Measurements from ENCODE around the gene IGSF11.
"Not testable (repeated sequence)": the region's sequence is repeated elsewhere in the genome, so short reads cannot be mapped to it uniquely, and the experiment has no call there.

IGSF11 gene

GRCh38 chr3:118981494-118982134, 53.0 kb downstream of the IGSF11 start:
- Mint-ChIP-seq H3K4me3 (no peak overlapping the region), H3K27ac (no peak overlapping the region), H3K4me1 (ENCODE audit: low read depth in 2 of 2) (peaks cover 0 to 4% of the 10 kb centered on the region in 2 donors), H3K27me3 (peaks cover 19 to 29% of the 10 kb centered on the region in 2 donors), H3K36me3 (ENCODE audit: insufficient read depth) (peaks cover 3% of the 10 kb centered on the region), H3K9me3 (no peaks in the 10 kb centered on the region)
- no peak for ATAC-seq (replicated peaks)
- no peak for DNase-seq

GRCh38 chr3:118980832-118981231, 53.8 kb downstream of the IGSF11 start:
- peaks cover 3% of the 10 kb centered on the region for H3K36me3 Mint-ChIP-seq (ENCODE audit: insufficient read depth)
- H3K27ac Mint-ChIP-seq: no peak overlapping the region
- ATAC-seq (replicated peaks): no peak
- H3K4me3 Mint-ChIP-seq: no peak overlapping the region
- no peaks in the 10 kb centered on the region for H3K9me3 Mint-ChIP-seq
- DNase-seq: no peak
- H3K4me1 Mint-ChIP-seq (ENCODE audit: low read depth in 2 of 2): peaks cover 0 to 4% of the 10 kb centered on the region in 2 donors
- peaks cover 19 to 24% of the 10 kb centered on the region in 2 donors for H3K27me3 Mint-ChIP-seq

- ATAC-seq (replicated peaks) (no peak), DNase-seq (no peak)
- Mint-ChIP-seq H3K4me1 (ENCODE audit: low read depth in 2 of 2) (peaks cover 0 to 4% of the 10 kb centered on the region in 2 donors), H3K36me3 (ENCODE audit: insufficient read depth) (peaks cover 3% of the 10 kb centered on the region), H3K27ac (no peak overlapping the region), H3K4me3 (no peak overlapping the region), H3K27me3 (peaks cover 14 to 19% of the 10 kb centered on the region in 2 donors), H3K9me3 (peaks cover 0 to 2% of the 10 kb centered on the region in 2 donors)
Measured at GRCh38 chr3:118978393-118978758, 56.3 kb downstream of the IGSF11 start.

- H3K36me3 Mint-ChIP-seq (ENCODE audit: insufficient read depth): peaks cover 5% of the 10 kb centered on the region
- H3K4me1 Mint-ChIP-seq (ENCODE audit: low read depth in 2 of 2): peaks cover 0 to 4% of the 10 kb centered on the region in 2 donors
- no peak for DNase-seq
- no peak overlapping the region for H3K27ac Mint-ChIP-seq
- no peak overlapping the region for H3K4me3 Mint-ChIP-seq
- H3K27me3 Mint-ChIP-seq: peaks cover 14 to 19% of the 10 kb centered on the region in 2 donors
- peaks cover 0 to 2% of the 10 kb centered on the region in 2 donors for H3K9me3 Mint-ChIP-seq
- no peak for ATAC-seq (replicated peaks)
Measured at GRCh38 chr3:118977671-118978392, 56.8 kb downstream of the IGSF11 start.

DNA sequence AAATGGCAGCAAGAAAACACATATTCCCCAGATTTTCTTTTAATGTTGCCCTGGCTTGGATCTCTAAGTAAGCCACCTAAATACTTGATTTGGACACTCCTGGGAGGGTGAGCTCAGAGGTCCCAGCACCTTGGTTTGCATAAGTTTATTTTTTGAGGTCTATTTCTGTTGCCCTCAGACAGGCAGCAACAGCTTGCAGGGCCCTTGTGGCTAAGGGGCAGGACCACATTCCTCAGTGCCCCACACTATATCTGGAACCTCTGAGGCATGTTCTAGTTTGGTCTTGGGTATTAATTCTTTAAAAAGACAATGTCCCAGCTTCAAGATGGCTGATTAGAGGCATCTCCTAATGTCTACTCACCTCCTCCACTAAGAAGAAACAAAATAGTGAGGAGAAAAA, 57.5 kb downstream of the IGSF11 start:
- ATAC-seq (replicated peaks) (no peak), DNase-seq (no peak)
- Mint-ChIP-seq H3K9me3 (peaks cover 0 to 2% of the 10 kb centered on the region in 2 donors), H3K4me3 (no peak overlapping the region), H3K27me3 (peaks cover 14 to 18% of the 10 kb centered on the region in 2 donors), H3K27ac (no peak overlapping the region), H3K36me3 (ENCODE audit: insufficient read depth) (peaks cover 6% of the 10 kb centered on the region), H3K4me1 (ENCODE audit: low read depth in 2 of 2) (peaks cover 0 to 4% of the 10 kb centered on the region in 2 donors)

- DNase-seq; H3K9me3 Mint-ChIP-seq; H3K36me3 Mint-ChIP-seq (ENCODE audit: insufficient read depth); H3K27me3 Mint-ChIP-seq; H3K4me1 Mint-ChIP-seq (ENCODE audit: low read depth in 2 of 2); H3K4me3 Mint-ChIP-seq; ATAC-seq (replicated peaks); H3K27ac Mint-ChIP-seq: not testable (repeated sequence)
Measured at GRCh38 chr3:118975476-118975875, 59.2 kb downstream of the IGSF11 start.

- DNase-seq: no peak
- H3K36me3 Mint-ChIP-seq (ENCODE audit: insufficient read depth): peaks cover 6% of the 10 kb centered on the region
- peaks cover 0 to 4% of the 10 kb centered on the region in 2 donors for H3K4me1 Mint-ChIP-seq (ENCODE audit: low read depth in 2 of 2)
- no peak overlapping the region for H3K27ac Mint-ChIP-seq
- ATAC-seq (replicated peaks): no peak
- H3K9me3 Mint-ChIP-seq: peaks cover 0 to 2% of the 10 kb centered on the region in 2 donors
- H3K4me3 Mint-ChIP-seq: no peak overlapping the region
- H3K27me3 Mint-ChIP-seq: peaks cover 14 to 17% of the 10 kb centered on the region in 2 donors
Measured at GRCh38 chr3:118974356-118975097, 60.1 kb downstream of the IGSF11 start.

DNA sequence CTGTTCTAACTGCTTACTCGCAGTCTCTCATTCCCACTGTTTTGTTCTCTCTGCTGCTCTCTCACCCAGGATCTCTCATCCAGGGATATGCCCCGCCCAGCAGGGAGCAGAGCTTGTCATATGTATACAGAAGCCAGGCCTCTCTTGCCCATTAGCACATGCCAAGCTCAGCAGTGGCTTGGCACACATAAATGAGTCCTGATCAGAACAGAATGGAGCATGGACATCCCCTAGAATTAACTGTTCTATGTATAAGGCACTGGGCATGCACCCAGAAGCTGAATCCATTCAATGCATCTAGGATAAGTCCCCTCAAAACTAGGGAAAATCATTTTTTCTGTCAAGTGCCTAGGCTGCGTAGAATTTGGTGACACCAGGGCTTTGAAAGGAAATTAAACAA, 61.6 kb downstream of the IGSF11 start:
- peaks cover 7 to 16% of the 10 kb centered on the region in 2 donors for H3K27me3 Mint-ChIP-seq
- H3K4me3 Mint-ChIP-seq: no peak overlapping the region
- H3K27ac Mint-ChIP-seq: no peak overlapping the region
- DNase-seq (no peak), ATAC-seq (replicated peaks) (no peak)
- peaks cover 0 to 2% of the 10 kb centered on the region in 2 donors for H3K9me3 Mint-ChIP-seq
- H3K36me3 Mint-ChIP-seq (ENCODE audit: insufficient read depth): peaks cover 3% of the 10 kb centered on the region
- no peaks in the 10 kb centered on the region for H3K4me1 Mint-ChIP-seq (ENCODE audit: low read depth in 2 of 2)

DNA sequence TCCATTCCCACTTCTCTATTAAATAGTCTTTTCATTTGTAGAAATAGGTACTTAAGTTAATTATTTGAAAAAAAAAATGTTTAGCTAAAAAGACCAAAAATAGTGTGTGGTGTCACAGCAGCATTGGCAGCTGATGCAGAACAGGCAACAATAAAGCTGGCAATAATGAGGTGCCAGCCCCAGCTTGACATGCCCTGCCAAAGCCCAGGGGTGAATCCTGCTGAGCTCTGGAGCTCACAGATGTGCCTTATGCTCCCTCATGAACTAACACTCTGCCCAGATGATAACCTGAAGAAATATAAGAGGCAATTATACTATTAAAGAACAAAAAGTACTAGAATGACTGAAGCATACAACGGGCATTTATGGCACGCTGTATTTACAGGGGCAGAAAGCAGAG, 63.8 kb downstream of the IGSF11 start:
- peaks cover 3% of the 10 kb centered on the region for H3K36me3 Mint-ChIP-seq (ENCODE audit: insufficient read depth)
- no peak overlapping the region for H3K4me3 Mint-ChIP-seq
- ATAC-seq (replicated peaks) (no peak), DNase-seq (no peak)
- no peak overlapping the region for H3K27ac Mint-ChIP-seq
- no peaks in the 10 kb centered on the region for H3K4me1 Mint-ChIP-seq (ENCODE audit: low read depth in 2 of 2)
- H3K27me3 Mint-ChIP-seq: peaks cover 11 to 14% of the 10 kb centered on the region in 2 donors
- peaks cover 0 to 2% of the 10 kb centered on the region in 2 donors for H3K9me3 Mint-ChIP-seq

GRCh38 chr3:118968640-118969039, 66.0 kb downstream of the IGSF11 start:
- no peak for ATAC-seq (replicated peaks)
- H3K27me3 Mint-ChIP-seq: peaks cover 14 to 17% of the 10 kb centered on the region in 2 donors
- no peak overlapping the region for H3K27ac Mint-ChIP-seq
- peaks cover 0 to 1% of the 10 kb centered on the region in 2 donors for H3K9me3 Mint-ChIP-seq
- peaks cover 3% of the 10 kb centered on the region for H3K36me3 Mint-ChIP-seq (ENCODE audit: insufficient read depth)
- H3K4me1 Mint-ChIP-seq (ENCODE audit: low read depth in 2 of 2): no peaks in the 10 kb centered on the region
- no peak overlapping the region for H3K4me3 Mint-ChIP-seq
- DNase-seq: no peak

- no peak for DNase-seq
- no peak overlapping the region for H3K27ac Mint-ChIP-seq
- peaks cover 14 to 17% of the 10 kb centered on the region in 2 donors for H3K27me3 Mint-ChIP-seq
- peaks cover 3% of the 10 kb centered on the region for H3K36me3 Mint-ChIP-seq (ENCODE audit: insufficient read depth)
- ATAC-seq (replicated peaks): no peak
- H3K9me3 Mint-ChIP-seq: no peaks in the 10 kb centered on the region
- no peak overlapping the region for H3K4me3 Mint-ChIP-seq
- H3K4me1 Mint-ChIP-seq (ENCODE audit: low read depth in 2 of 2): no peaks in the 10 kb centered on the region
Measured at GRCh38 chr3:118968111-118968510, 66.5 kb downstream of the IGSF11 start.

- Mint-ChIP-seq H3K4me1 (ENCODE audit: low read depth in 2 of 2) (no peaks in the 10 kb centered on the region), H3K36me3 (ENCODE audit: insufficient read depth) (no peaks in the 10 kb centered on the region), H3K27ac (no peak overlapping the region), H3K9me3 (no peaks in the 10 kb centered on the region), H3K4me3 (no peak overlapping the region), H3K27me3 (peaks cover 14 to 17% of the 10 kb centered on the region in 2 donors)
- DNase-seq (no peak), ATAC-seq (replicated peaks) (no peak)
Measured at GRCh38 chr3:118966700-118967099, 67.9 kb downstream of the IGSF11 start.

DNA sequence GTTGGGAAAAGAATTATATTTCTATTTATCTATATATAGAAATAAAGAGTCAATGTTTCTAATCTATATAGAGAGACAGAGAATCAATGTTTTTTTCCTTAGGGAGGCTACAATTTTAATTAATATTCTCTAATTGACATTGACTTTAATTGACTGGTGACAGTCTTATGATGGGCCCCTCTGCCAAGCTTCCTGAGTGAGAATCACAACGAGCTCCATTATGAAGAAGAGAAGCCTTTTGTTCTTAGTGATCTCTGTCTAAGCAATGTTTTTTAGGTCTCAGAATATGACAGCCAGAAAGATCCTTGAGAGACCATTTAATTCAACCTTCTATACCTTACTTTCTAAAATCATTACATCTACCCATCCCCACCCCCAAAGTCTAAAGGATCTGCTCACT, 70.9 kb downstream of the IGSF11 start:
- Mint-ChIP-seq H3K4me3 (no peak overlapping the region), H3K27me3 (peaks cover 0 to 19% of the 10 kb centered on the region in 2 donors)
- ATAC-seq (replicated peaks): no peak

More for the DNA sequence above, 70.9 kb downstream of the IGSF11 start:
- Mint-ChIP-seq H3K9me3 (no peaks in the 10 kb centered on the region), H3K27ac (no peak overlapping the region), H3K4me1 (ENCODE audit: low read depth in 2 of 2) (no peaks in the 10 kb centered on the region), H3K36me3 (ENCODE audit: insufficient read depth) (no peaks in the 10 kb centered on the region)
- DNase-seq: no peak
